ENCODE data around the gene MMP2.

MMP2 gene

DNA sequence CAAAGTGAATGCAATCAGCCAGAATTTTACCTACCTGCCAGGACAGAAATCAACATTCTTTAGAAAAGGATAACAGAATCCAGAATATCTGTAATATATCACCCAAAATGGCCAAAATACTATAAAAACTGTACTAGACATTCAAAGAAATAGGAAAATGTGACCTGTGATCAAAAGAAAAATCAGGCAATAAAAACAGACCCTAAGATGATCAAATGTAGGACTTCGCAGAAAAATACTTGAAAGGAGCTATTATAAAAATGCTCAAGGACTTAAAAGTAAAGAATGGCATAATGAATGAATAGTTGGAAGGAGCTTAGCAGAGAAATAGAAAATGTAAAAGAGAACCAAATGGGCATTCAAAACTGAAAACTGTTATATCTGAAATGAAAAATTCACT, 33.9 kb downstream of the MMP2 start:
- H2AK5ac ChIP-seq (ENCODE audit: low read depth, low read length): no peak overlapping the region
- H2AFZ ChIP-seq (ENCODE audit: low read length): no peak overlapping the region
- H3K79me1 ChIP-seq (ENCODE audit: low read depth, low read length): peaks cover 5% of the 10 kb centered on the region
- peaks cover 0 to 3% (median 0%) of the 10 kb centered on the region in 3 experiments for H3K27me3 ChIP-seq (ENCODE audit: control insufficient read depth in 3 of 3, insufficient read depth in 3 of 3, low read depth in 1 of 3, low read length in 3 of 3)
- no peak overlapping the region for H3K9ac ChIP-seq (ENCODE audit: low read depth, low read length, poor library complexity)
- peaks cover 11 to 23% of the 10 kb centered on the region in 2 donors for H3K9me3 ChIP-seq (replicated peaks in 1 of 2; ENCODE audit: control insufficient read depth in 2 of 2, insufficient read depth in 1 of 2, low read depth in 1 of 2, low read length in 2 of 2)
- no peak overlapping the region for H3K4ac ChIP-seq (ENCODE audit: low read length)
- no peak overlapping the region for H3K27ac ChIP-seq (replicated peaks; ENCODE audit: low read length)
- no peak overlapping the region for H2BK120ac ChIP-seq (ENCODE audit: low read depth, low read length)
- H3K4me1 ChIP-seq (ENCODE audit: control insufficient read depth in 2 of 2, insufficient read depth in 1 of 2, low read depth in 1 of 2, low read length in 2 of 2): peaks cover 0 to 3% of the 10 kb centered on the region in 2 donors
- no peak overlapping the region for H3K18ac ChIP-seq (ENCODE audit: low read length)
- no peak overlapping the region for H4K8ac ChIP-seq (ENCODE audit: low read depth, low read length)
- H4K91ac ChIP-seq (ENCODE audit: low read depth, low read length, poor library complexity): no peak overlapping the region
- no peak overlapping the region for H3K4me2 ChIP-seq (ENCODE audit: insufficient read depth, low read length, poor library complexity, severe bottlenecking)
- H3K36me3 ChIP-seq (replicated peaks in 1 of 2; ENCODE audit: control insufficient read depth in 2 of 2, insufficient read depth in 2 of 2, low read length in 2 of 2): peaks cover 0 to 11% of the 10 kb centered on the region in 2 donors
- H3K4me3 ChIP-seq (ENCODE audit: low read length in 2 of 2): no peak overlapping the region
- H3K23ac ChIP-seq (ENCODE audit: low read depth, low read length, poor library complexity): no peak overlapping the region
- H2BK12ac ChIP-seq (ENCODE audit: low read length): no peak overlapping the region
- no peak overlapping the region for H2BK5ac ChIP-seq (ENCODE audit: low read length)
- no peak overlapping the region for H2BK15ac ChIP-seq (ENCODE audit: low read length)
- H3K14ac ChIP-seq (ENCODE audit: low read length): no peak overlapping the region
- no CpG with 5 or more reads among the region's 1 CpG for WGBS, 2 donors (ENCODE audit: extremely low coverage in 2 of 2, insufficient read length in 2 of 2, insufficient replicate concordance in 1 of 2)
- no peak for DNase-seq (ENCODE audit: low spot score)

DNA sequence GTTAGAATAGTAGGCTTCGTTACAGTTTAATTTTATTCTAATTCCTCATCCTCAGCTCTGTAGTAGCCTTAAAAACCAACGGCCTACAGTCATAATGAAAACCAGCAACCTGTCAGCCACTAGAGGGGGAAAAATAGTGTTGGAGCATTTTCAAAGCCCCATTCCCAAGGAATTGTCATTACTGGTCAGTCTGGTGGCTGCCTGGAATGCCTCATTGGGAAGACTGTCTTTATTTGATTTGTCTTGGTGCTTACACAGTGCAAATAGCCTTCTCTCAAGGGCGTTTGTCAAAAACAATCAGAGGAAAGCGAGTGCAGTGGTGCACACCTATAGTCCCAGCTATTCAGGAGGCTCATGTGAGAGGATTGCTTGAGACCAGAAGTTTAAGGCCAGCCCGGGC, 34.6 kb downstream of the MMP2 start:
- no peak overlapping the region for H2BK12ac ChIP-seq (ENCODE audit: low read length)

GRCh38 chr16:55515111-55515510, 36.1 kb downstream of the MMP2 start:
- no peak overlapping the region for H2BK120ac ChIP-seq (ENCODE audit: low read depth, low read length)
- WGBS, 2 donors (ENCODE audit: extremely low coverage in 2 of 2, insufficient read length in 2 of 2, insufficient replicate concordance in 1 of 2): no CpG with 5 or more reads among the region's 1 CpG
- no peak for DNase-seq (ENCODE audit: low spot score)

More for the DNA sequence above, 34.6 kb downstream of the MMP2 start:
- Histone ChIP-seq H3K23ac (ENCODE audit: low read depth, low read length, poor library complexity) (no peak overlapping the region), H3K18ac (ENCODE audit: low read length) (no peak overlapping the region), H4K8ac (ENCODE audit: low read depth, low read length) (no peak overlapping the region), H3K9me3 (replicated peaks in 1 of 2; ENCODE audit: control insufficient read depth in 2 of 2, insufficient read depth in 1 of 2, low read depth in 1 of 2, low read length in 2 of 2) (peaks cover 11 to 23% of the 10 kb centered on the region in 2 donors), H2BK5ac (ENCODE audit: low read length) (no peak overlapping the region), H3K27ac (replicated peaks; ENCODE audit: low read length) (no peak overlapping the region), H3K4ac (ENCODE audit: low read length) (no peak overlapping the region), H4K91ac (ENCODE audit: low read depth, low read length, poor library complexity) (no peak overlapping the region), H2AFZ (ENCODE audit: low read length) (no peak overlapping the region), H3K36me3 (replicated peaks in 1 of 2; ENCODE audit: control insufficient read depth in 2 of 2, insufficient read depth in 2 of 2, low read length in 2 of 2) (peaks cover 0 to 4% of the 10 kb centered on the region in 2 donors), H2BK120ac (ENCODE audit: low read depth, low read length) (no peak overlapping the region), H3K4me3 (ENCODE audit: low read length in 2 of 2) (no peak overlapping the region), H3K14ac (ENCODE audit: low read length) (no peak overlapping the region), H3K79me1 (ENCODE audit: low read depth, low read length) (peaks cover 5% of the 10 kb centered on the region), H3K4me2 (ENCODE audit: insufficient read depth, low read length, poor library complexity, severe bottlenecking) (no peak overlapping the region), H3K9ac (ENCODE audit: low read depth, low read length, poor library complexity) (no peak overlapping the region), H3K4me1 (ENCODE audit: control insufficient read depth in 2 of 2, insufficient read depth in 1 of 2, low read depth in 1 of 2, low read length in 2 of 2) (peaks cover 0 to 3% of the 10 kb centered on the region in 2 donors), H2AK5ac (ENCODE audit: low read depth, low read length) (no peak overlapping the region), H3K27me3 (ENCODE audit: control insufficient read depth in 3 of 3, insufficient read depth in 3 of 3, low read depth in 1 of 3, low read length in 3 of 3) (peaks cover 0 to 3% (median 0%) of the 10 kb centered on the region in 3 experiments), H2BK15ac (ENCODE audit: low read length) (no peak overlapping the region)
- no CpG with 5 or more reads among the region's 5 CpGs for WGBS, 2 donors (ENCODE audit: extremely low coverage in 2 of 2, insufficient read length in 2 of 2, insufficient replicate concordance in 1 of 2)
- no peak for DNase-seq (ENCODE audit: low spot score)

DNA sequence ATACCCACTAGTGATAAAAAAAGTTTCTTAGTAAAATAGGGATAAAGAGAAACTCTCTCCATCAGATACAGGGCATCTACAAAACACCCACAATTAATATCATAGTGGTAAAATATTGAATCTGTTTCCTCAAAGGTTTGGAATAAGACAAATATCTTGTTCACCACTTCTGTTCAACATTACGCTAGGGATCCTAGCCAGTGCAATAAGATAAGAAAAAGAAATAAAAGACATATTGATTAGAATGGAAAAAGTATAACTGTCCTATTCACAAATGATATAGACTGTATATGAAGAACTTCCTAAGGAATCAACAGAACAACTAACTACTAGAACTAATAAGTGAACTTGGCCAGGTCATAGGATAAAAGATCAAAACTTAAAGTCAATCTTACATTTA, 42.8 kb downstream of the MMP2 start:
- H3K23ac ChIP-seq (ENCODE audit: low read depth, low read length, poor library complexity): no peak overlapping the region
- H3K14ac ChIP-seq (ENCODE audit: low read length): no peak overlapping the region
- no peak overlapping the region for H2BK15ac ChIP-seq (ENCODE audit: low read length)
- no peaks in the 10 kb centered on the region for H3K9me3 ChIP-seq (replicated peaks in 1 of 2; ENCODE audit: control insufficient read depth in 2 of 2, insufficient read depth in 1 of 2, low read depth in 1 of 2, low read length in 2 of 2)
- no peak overlapping the region for H3K4ac ChIP-seq (ENCODE audit: low read length)
- no peak overlapping the region for H2BK12ac ChIP-seq (ENCODE audit: low read length)
- H3K4me2 ChIP-seq (ENCODE audit: insufficient read depth, low read length, poor library complexity, severe bottlenecking): no peak overlapping the region
- WGBS, 2 donors (ENCODE audit: extremely low coverage in 2 of 2, insufficient read length in 2 of 2, insufficient replicate concordance in 1 of 2): no CpG with 5 or more reads among the region's 1 CpG
- no peak overlapping the region for H3K9ac ChIP-seq (ENCODE audit: low read depth, low read length, poor library complexity)
- no peak overlapping the region for H2BK120ac ChIP-seq (ENCODE audit: low read depth, low read length)
- no peak overlapping the region for H3K18ac ChIP-seq (ENCODE audit: low read length)
- H3K27me3 ChIP-seq (ENCODE audit: control insufficient read depth in 3 of 3, insufficient read depth in 3 of 3, low read depth in 1 of 3, low read length in 3 of 3): no peaks in the 10 kb centered on the region
- no peak overlapping the region for H2AK5ac ChIP-seq (ENCODE audit: low read depth, low read length)
- no peaks in the 10 kb centered on the region for H3K36me3 ChIP-seq (replicated peaks in 1 of 2; ENCODE audit: control insufficient read depth in 2 of 2, insufficient read depth in 2 of 2, low read length in 2 of 2)
- H3K4me3 ChIP-seq (ENCODE audit: low read length in 2 of 2): no peak overlapping the region
- no peak for DNase-seq (ENCODE audit: low spot score)
- no peak overlapping the region for H4K8ac ChIP-seq (ENCODE audit: low read depth, low read length)
- no peak overlapping the region for H2BK5ac ChIP-seq (ENCODE audit: low read length)
- no peak overlapping the region for H3K27ac ChIP-seq (replicated peaks; ENCODE audit: low read length)
- H4K91ac ChIP-seq (ENCODE audit: low read depth, low read length, poor library complexity): no peak overlapping the region
- no peaks in the 10 kb centered on the region for H3K79me1 ChIP-seq (ENCODE audit: low read depth, low read length)
- no peaks in the 10 kb centered on the region for H3K4me1 ChIP-seq (ENCODE audit: control insufficient read depth in 2 of 2, insufficient read depth in 1 of 2, low read depth in 1 of 2, low read length in 2 of 2)
- no peak overlapping the region for H2AFZ ChIP-seq (ENCODE audit: low read length)

More at GRCh38 chr16:55515111-55515510, 36.1 kb downstream of the MMP2 start:
- Histone ChIP-seq H2BK5ac (ENCODE audit: low read length) (no peak overlapping the region), H2AK5ac (ENCODE audit: low read depth, low read length) (no peak overlapping the region), H3K36me3 (replicated peaks in 1 of 2; ENCODE audit: control insufficient read depth in 2 of 2, insufficient read depth in 2 of 2, low read length in 2 of 2) (no peaks in the 10 kb centered on the region), H2AFZ (ENCODE audit: low read length) (no peak overlapping the region), H3K4ac (ENCODE audit: low read length) (no peak overlapping the region), H3K79me1 (ENCODE audit: low read depth, low read length) (no peaks in the 10 kb centered on the region), H3K23ac (ENCODE audit: low read depth, low read length, poor library complexity) (no peak overlapping the region), H3K14ac (ENCODE audit: low read length) (no peak overlapping the region), H3K18ac (ENCODE audit: low read length) (no peak overlapping the region), H3K9ac (ENCODE audit: low read depth, low read length, poor library complexity) (no peak overlapping the region), H2BK15ac (ENCODE audit: low read length) (no peak overlapping the region), H3K4me3 (ENCODE audit: low read length in 2 of 2) (no peak overlapping the region), H4K8ac (ENCODE audit: low read depth, low read length) (no peak overlapping the region), H3K9me3 (replicated peaks in 1 of 2; ENCODE audit: control insufficient read depth in 2 of 2, insufficient read depth in 1 of 2, low read depth in 1 of 2, low read length in 2 of 2) (peaks cover 11 to 23% of the 10 kb centered on the region in 2 donors), H2BK12ac (ENCODE audit: low read length) (no peak overlapping the region), H3K4me1 (ENCODE audit: control insufficient read depth in 2 of 2, insufficient read depth in 1 of 2, low read depth in 1 of 2, low read length in 2 of 2) (no peaks in the 10 kb centered on the region), H3K4me2 (ENCODE audit: insufficient read depth, low read length, poor library complexity, severe bottlenecking) (no peak overlapping the region), H3K27ac (replicated peaks; ENCODE audit: low read length) (no peak overlapping the region), H4K91ac (ENCODE audit: low read depth, low read length, poor library complexity) (no peak overlapping the region), H3K27me3 (ENCODE audit: control insufficient read depth in 3 of 3, insufficient read depth in 3 of 3, low read depth in 1 of 3, low read length in 3 of 3) (no peaks in the 10 kb centered on the region)
